Central memory CD8-positive, alpha-beta T cell (primary cell): Measurements from ENCODE around the gene GPX3.
A peak's percentile ranks its signal among the peaks of the same experiment; 100 is the strongest.

ENCODE experiments used
- ATAC-seq: fragments of 150-1000 bp; cut with Tn5 transposase; replicated peaks from 2 replicates; pipeline ENCODE4 v1.10.0; 2022; ENCODE audit warnings: mild to moderate bottlenecking, moderate FRiP score, moderate number of reproducible peaks; ENCODE audit not compliant: poor library complexity, severe bottlenecking; ENCODE audit errors: extremely low read depth
- DNase-seq, 2 donors: peaks; one replicate each; pipeline ENCODE4 v3.0.0; 2021; ENCODE audit warnings: low spot score in 2 of 2
- H3K27ac Mint-ChIP-seq: one replicate; pipeline ENCODE4 v1.8.0; 2022; ENCODE audit warnings: low read depth, mild to moderate bottlenecking, moderate library complexity, mixed read lengths
- H3K27me3 Mint-ChIP-seq: one replicate; pipeline ENCODE4 v1.8.0; 2022; ENCODE audit warnings: mixed read lengths
- H3K36me3 Mint-ChIP-seq: one replicate; pipeline ENCODE4 v1.8.0; 2022; ENCODE audit warnings: mild to moderate bottlenecking, moderate library complexity, mixed read lengths; ENCODE audit not compliant: insufficient read depth
- H3K4me1 Mint-ChIP-seq: one replicate; pipeline ENCODE4 v1.8.0; 2022; ENCODE audit warnings: mixed read lengths
- H3K4me3 Mint-ChIP-seq: one replicate; pipeline ENCODE4 v1.8.0; 2022; ENCODE audit warnings: mild to moderate bottlenecking, moderate library complexity, mixed read lengths
- H3K9me3 Mint-ChIP-seq: one replicate; pipeline ENCODE4 v1.8.0; 2022; ENCODE audit warnings: mixed read lengths

Gene GPX3

GRCh38 chr5:151041577-151042268 lies 21.3 kb downstream of the GPX3 start:
- Mint-ChIP-seq H3K4me3 (no peak overlapping the region), H3K9me3 (no peaks in the 10 kb centered on the region), H3K27ac (no peak overlapping the region), H3K36me3 (peaks cover 77% of the 10 kb centered on the region), H3K4me1 (no peaks in the 10 kb centered on the region), H3K27me3 (no peaks in the 10 kb centered on the region)
- no peak for DNase-seq
- ATAC-seq: no peak

GRCh38 chr5:151042453-151043093 lies 22.2 kb downstream of the GPX3 start:
- no peak for ATAC-seq
- Mint-ChIP-seq H3K27me3 (no peaks in the 10 kb centered on the region), H3K36me3 (peaks cover 79% of the 10 kb centered on the region), H3K9me3 (no peaks in the 10 kb centered on the region), H3K4me1 (peaks cover 7% of the 10 kb centered on the region), H3K4me3 (no peak overlapping the region), H3K27ac (no peak overlapping the region)
- no peak for DNase-seq

- H3K9me3 Mint-ChIP-seq: no peaks in the 10 kb centered on the region
- H3K4me3 Mint-ChIP-seq: no peak overlapping the region
- ATAC-seq (no peak), DNase-seq (no peak)
- H3K4me1 Mint-ChIP-seq: peaks cover 31% of the 10 kb centered on the region
- H3K27me3 Mint-ChIP-seq: no peaks in the 10 kb centered on the region
- peak overlapping the region; percentile 61 for H3K27ac Mint-ChIP-seq
- peaks cover 71% of the 10 kb centered on the region for H3K36me3 Mint-ChIP-seq
These were observed 27.5 kb downstream of the GPX3 start for GRCh38 chr5:151047814-151048425.

GRCh38 chr5:151048526-151048925 lies 28.1 kb downstream of the GPX3 start:
- ATAC-seq (no peak), DNase-seq (no peak)
- Mint-ChIP-seq H3K36me3 (peaks cover 71% of the 10 kb centered on the region), H3K27me3 (no peaks in the 10 kb centered on the region), H3K9me3 (no peaks in the 10 kb centered on the region), H3K4me3 (no peak overlapping the region), H3K4me1 (peaks cover 31% of the 10 kb centered on the region), H3K27ac (peak overlapping the region; percentile 61)

- H3K27me3 Mint-ChIP-seq: no peaks in the 10 kb centered on the region
- H3K27ac Mint-ChIP-seq: no peak overlapping the region
- ATAC-seq (peak; percentile 73), DNase-seq (peak; percentile 59 to 60)
- no peak overlapping the region for H3K4me3 Mint-ChIP-seq
- peaks cover 73% of the 10 kb centered on the region for H3K36me3 Mint-ChIP-seq
- H3K4me1 Mint-ChIP-seq: peaks cover 34% of the 10 kb centered on the region
- H3K9me3 Mint-ChIP-seq: no peaks in the 10 kb centered on the region
These were observed 30.9 kb downstream of the GPX3 start for GRCh38 chr5:151051066-151051930.

- no peaks in the 10 kb centered on the region for H3K9me3 Mint-ChIP-seq
- ATAC-seq: peak; percentile 20
- peaks cover 33% of the 10 kb centered on the region for H3K4me1 Mint-ChIP-seq
- no peaks in the 10 kb centered on the region for H3K27me3 Mint-ChIP-seq
- no peak for DNase-seq
- H3K27ac Mint-ChIP-seq: peak overlapping the region; percentile 85
- H3K36me3 Mint-ChIP-seq: peaks cover 72% of the 10 kb centered on the region
- no peak overlapping the region for H3K4me3 Mint-ChIP-seq
These were observed 31.7 kb downstream of the GPX3 start for GRCh38 chr5:151051931-151052608.

- no peaks in the 10 kb centered on the region for H3K27me3 Mint-ChIP-seq
- no peak overlapping the region for H3K4me3 Mint-ChIP-seq
- peak overlapping the region; percentile 85 for H3K27ac Mint-ChIP-seq
- no peak for DNase-seq
- H3K36me3 Mint-ChIP-seq: peaks cover 69% of the 10 kb centered on the region
- no peaks in the 10 kb centered on the region for H3K9me3 Mint-ChIP-seq
- no peak for ATAC-seq
- H3K4me1 Mint-ChIP-seq: peaks cover 25% of the 10 kb centered on the region
These were observed 32.4 kb downstream of the GPX3 start for GRCh38 chr5:151052836-151053235.

GRCh38 chr5:151053796-151054462 lies 33.5 kb downstream of the GPX3 start:
- ATAC-seq (no peak), DNase-seq (no peak)
- peaks cover 18% of the 10 kb centered on the region for H3K4me1 Mint-ChIP-seq
- no peak overlapping the region for H3K4me3 Mint-ChIP-seq
- no peaks in the 10 kb centered on the region for H3K9me3 Mint-ChIP-seq
- no peaks in the 10 kb centered on the region for H3K27me3 Mint-ChIP-seq
- H3K36me3 Mint-ChIP-seq: peaks cover 67% of the 10 kb centered on the region
- peak overlapping the region; percentile 85 for H3K27ac Mint-ChIP-seq

- DNase-seq (no peak), ATAC-seq (no peak)
- H3K27ac Mint-ChIP-seq: peak overlapping the region; percentile 55
- peaks cover 70% of the 10 kb centered on the region for H3K36me3 Mint-ChIP-seq
- no peaks in the 10 kb centered on the region for H3K9me3 Mint-ChIP-seq
- H3K4me1 Mint-ChIP-seq: peaks cover 24% of the 10 kb centered on the region
- H3K4me3 Mint-ChIP-seq: no peak overlapping the region
- no peaks in the 10 kb centered on the region for H3K27me3 Mint-ChIP-seq
These were observed 34.3 kb downstream of the GPX3 start for GRCh38 chr5:151054709-151055108.

- Mint-ChIP-seq H3K4me1 (peaks cover 30% of the 10 kb centered on the region), H3K36me3 (peaks cover 74% of the 10 kb centered on the region), H3K4me3 (peak overlapping the region; percentile 1), H3K9me3 (no peaks in the 10 kb centered on the region), H3K27ac (no peak overlapping the region), H3K27me3 (no peaks in the 10 kb centered on the region)
- ATAC-seq: no peak
- no peak for DNase-seq
These were observed 34.9 kb downstream of the GPX3 start for GRCh38 chr5:151055336-151055735.

GRCh38 chr5:151056379-151057325 lies 36.3 kb downstream of the GPX3 start:
- H3K9me3 Mint-ChIP-seq: no peaks in the 10 kb centered on the region
- DNase-seq (no peak), ATAC-seq (no peak)
- H3K27me3 Mint-ChIP-seq: no peaks in the 10 kb centered on the region
- H3K27ac Mint-ChIP-seq: peak overlapping the region; percentile 44
- peaks cover 24% of the 10 kb centered on the region for H3K4me1 Mint-ChIP-seq
- H3K36me3 Mint-ChIP-seq: peaks cover 77% of the 10 kb centered on the region
- no peak overlapping the region for H3K4me3 Mint-ChIP-seq
